RWPE2 (cell line): ENCODE data around the gene SCARF1.
"Not testable (repeated sequence)": the region's sequence is repeated elsewhere in the genome, so short reads cannot be mapped to it uniquely, and the experiment has no call there.

Experiments used
- ATAC-seq: fragments of 200-7000 bp; cut with Tn5 transposase; 3 replicates; pipeline ENCODE4 v1.9.1; 2021; ENCODE audit warnings: low read depth
- DNase-seq: peaks from one replicate; pipeline ENCODE4 v3.0.0-alpha.2; 2020; ENCODE audit warnings: low spot score
- H3K27ac ChIP-seq: fragments of 450-650 bp; 2 replicates; pipeline ENCODE4 v1.5.1; 2017; ENCODE audit warnings: mild to moderate bottlenecking; ENCODE audit not compliant: poor library complexity, severe bottlenecking
- H3K27me3 ChIP-seq: fragments of 250-450 bp; sonication (Bioruptor Pico); 2 replicates; pipeline ENCODE4 v1.5.1; 2021; ENCODE audit warnings: mild to moderate bottlenecking, moderate library complexity; ENCODE audit not compliant: insufficient read depth, poor library complexity, severe bottlenecking
- H3K36me3 ChIP-seq: fragments of 250-450 bp; sonication (Bioruptor Pico); 2 replicates; pipeline ENCODE4 v1.5.1; 2020; ENCODE audit warnings: low read depth, mild to moderate bottlenecking, moderate library complexity
- H3K4me1 ChIP-seq: fragments of 250-450 bp; sonication (Bioruptor Pico); 2 replicates; pipeline ENCODE4 v1.5.1; 2021; ENCODE audit warnings: mild to moderate bottlenecking, moderate library complexity; ENCODE audit not compliant: insufficient read depth, poor library complexity, severe bottlenecking
- H3K4me3 ChIP-seq: fragments of 250-450 bp; sonication (Bioruptor Pico); 2 replicates; pipeline ENCODE4 v1.5.1; 2021; ENCODE audit warnings: mild to moderate bottlenecking, moderate library complexity; ENCODE audit not compliant: severe bottlenecking
- H3K9me3 ChIP-seq: fragments of 250-450 bp; sonication (Bioruptor Pico); 2 replicates; pipeline ENCODE4 v1.5.1; 2021; ENCODE audit warnings: mild to moderate bottlenecking, moderate library complexity; ENCODE audit not compliant: severe bottlenecking
- CTCF ChIP-seq: fragments of 450-650 bp; IDR thresholded peaks from one replicate; pipeline ENCODE4 v1.5.1; 2017; ENCODE audit warnings: mild to moderate bottlenecking, moderate library complexity; ENCODE audit not compliant: poor library complexity, severe bottlenecking

The SCARF1 gene

GRCh38 chr17:1684378-1685189 is 39.1 kb upstream of the SCARF1 start, which contains the start of gene PRPF8:
TSS of gene PRPF8 (minus strand) at chr17:1684867. CDS start at chr17:1684571, 296 bp downstream.
- Histone ChIP-seq H3K4me3 (peak within 1 kb of the TSS; percentile 79), H3K36me3 (peaks cover 41% of the 10 kb centered on the region), H3K4me1 (peaks cover 11% of the 10 kb centered on the region), H3K27ac (peak within 1 kb of the TSS; percentile 60), H3K9me3 (no peaks in the 10 kb centered on the region), H3K27me3 (no peaks in the 10 kb centered on the region)
- DNase-seq (peak; percentile 94), ATAC-seq (peak; percentile 99)
- TF ChIP-seq CTCF: no peak

- H3K27ac ChIP-seq: peak overlapping the region; percentile 60
- peaks cover 51% of the 10 kb centered on the region for H3K36me3 ChIP-seq
- ATAC-seq: no peak
- TF ChIP-seq CTCF: no peak
- no peaks in the 10 kb centered on the region for H3K27me3 ChIP-seq
- peaks cover 11% of the 10 kb centered on the region for H3K4me1 ChIP-seq
- H3K9me3 ChIP-seq: no peaks in the 10 kb centered on the region
- peak overlapping the region; percentile 79 for H3K4me3 ChIP-seq
- DNase-seq: no peak
Measured at GRCh38 chr17:1683459-1683858, 37.9 kb upstream of the SCARF1 start.

DNA sequence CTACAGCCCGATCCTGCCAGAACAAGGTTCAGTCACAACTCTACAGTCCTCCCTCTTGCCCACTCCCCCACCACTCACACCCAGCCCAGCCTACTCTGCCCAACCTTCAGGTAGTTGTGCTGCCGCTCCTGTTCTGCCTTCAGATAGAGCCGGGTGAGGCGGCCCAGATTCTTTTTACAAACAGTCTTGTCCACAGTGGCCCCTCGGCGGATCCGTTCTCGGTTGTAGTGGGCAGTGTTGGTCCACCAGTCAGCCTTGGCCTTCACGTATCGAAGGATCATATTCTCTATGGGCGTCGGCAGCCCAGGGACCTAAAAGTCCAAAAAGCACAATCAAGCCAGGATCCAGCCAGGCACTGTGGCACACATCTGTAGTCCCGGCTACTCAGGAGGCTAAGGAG is 30.9 kb upstream of the SCARF1 start:
- ATAC-seq: no peak
- Histone ChIP-seq H3K4me3 (no peak overlapping the region), H3K4me1 (no peaks in the 10 kb centered on the region), H3K36me3 (peaks cover 97% of the 10 kb centered on the region), H3K27me3 (no peaks in the 10 kb centered on the region), H3K9me3 (no peaks in the 10 kb centered on the region), H3K27ac (no peak overlapping the region)
- DNase-seq: no peak
- no peak for TF ChIP-seq CTCF

DNA sequence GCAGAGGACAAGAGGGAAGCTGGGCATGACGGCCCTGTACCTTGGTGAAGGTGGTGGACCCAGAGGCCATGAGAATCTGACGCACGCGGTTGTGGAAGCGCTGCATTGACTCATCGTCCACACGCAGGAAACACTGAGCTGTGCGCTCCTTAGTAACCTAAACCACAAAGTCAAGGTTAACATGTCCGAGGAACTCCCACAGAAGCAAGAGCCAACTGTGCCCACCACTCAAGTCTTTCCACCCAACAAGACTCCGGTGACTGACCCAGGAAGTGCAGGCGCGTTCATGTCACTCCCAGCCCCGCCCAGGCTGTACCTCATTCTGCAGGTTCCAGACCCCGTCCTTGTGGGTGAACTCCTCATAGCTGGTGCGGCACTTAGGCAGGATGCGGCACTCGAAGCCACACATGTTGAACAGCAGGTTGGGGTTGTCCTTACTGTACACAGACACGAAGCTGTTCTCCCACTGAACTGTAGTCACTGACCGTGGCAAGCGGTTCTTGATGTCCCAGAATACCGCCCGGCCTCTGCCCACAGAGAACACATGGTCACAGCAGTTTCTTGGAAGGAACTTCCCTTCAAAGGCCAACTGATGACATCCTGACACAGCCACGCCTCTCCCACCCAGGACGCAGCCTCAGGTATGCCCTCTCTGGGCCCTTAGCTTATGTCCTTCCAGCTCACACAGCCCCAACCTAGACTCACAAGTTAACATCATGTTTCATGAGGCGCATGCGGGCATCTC is 27.7 kb upstream of the SCARF1 start:
- no peak overlapping the region for H3K27ac ChIP-seq
- peaks cover 98% of the 10 kb centered on the region for H3K36me3 ChIP-seq
- ATAC-seq: no peak
- H3K27me3 ChIP-seq: no peaks in the 10 kb centered on the region
- H3K4me1 ChIP-seq: no peaks in the 10 kb centered on the region
- no peak for TF ChIP-seq CTCF
- no peaks in the 10 kb centered on the region for H3K9me3 ChIP-seq
- DNase-seq: no peak
- no peak overlapping the region for H3K4me3 ChIP-seq

GRCh38 chr17:1663934-1664333 is 18.4 kb upstream of the SCARF1 start:
- not testable (repeated sequence) for H3K4me1 ChIP-seq, H3K4me3 ChIP-seq, H3K27ac ChIP-seq, H3K27me3 ChIP-seq, H3K9me3 ChIP-seq, DNase-seq, ATAC-seq
- peaks cover 89% of the 10 kb centered on the region for H3K36me3 ChIP-seq
